ENCODE data around the gene NSMF. TPM values are rescaled to one million over a fixed set of nuclear protein-coding genes. Genes with fewer than 3 reads are reported as not detected.

Gene NSMF
- total RNA-seq, 1 experiment from 2014 or later = 36.4 TPM

GRCh38 chr9:137441935-137442321 lies 17.2 kb downstream of the NSMF start:
- H3K27me3 ChIP-seq (ENCODE audit: low read length) = no peaks in the 10 kb centered on the region
- no peaks in the 10 kb centered on the region for H3K9me3 ChIP-seq (ENCODE audit: low read length)
- no peak overlapping the region for H3K4me3 ChIP-seq (ENCODE audit: low read length)
- H3K4me2 ChIP-seq (ENCODE audit: low read depth, low read length, poor library complexity, severe bottlenecking) = no peak overlapping the region
- no peaks in the 10 kb centered on the region for H3K79me2 ChIP-seq (ENCODE audit: low read length)
- no peak overlapping the region for H3K9ac ChIP-seq (ENCODE audit: low read length)
- H3K27ac ChIP-seq (ENCODE audit: low read length) = no peak overlapping the region
- no peaks in the 10 kb centered on the region for H3K36me3 ChIP-seq (ENCODE audit: insufficient read depth, low read length)
- H2AFZ ChIP-seq (ENCODE audit: low read length) = no peak overlapping the region
- peaks cover 6% of the 10 kb centered on the region; the same call in 1 of the 2 replicates for H4K20me1 ChIP-seq (ENCODE audit: insufficient read depth, low read depth, low read length)
- no peaks in the 10 kb centered on the region for H3K9me2 ChIP-seq (replicated peaks; ENCODE audit: insufficient read depth, low read length)
- peaks cover 11% of the 10 kb centered on the region for H3K4me1 ChIP-seq (ENCODE audit: low read length)
- DNase-seq = no peak

- no peaks in the 10 kb centered on the region for H3K27me3 ChIP-seq (ENCODE audit: low read length)
- peak; percentile 60 for DNase-seq
Measured at GRCh38 chr9:137441289-137441934, 17.7 kb downstream of the NSMF start, which contains the start of gene ENTPD8. Gene ENTPD8 (minus strand): TSS chr9:137441357. CDS start chr9:137438285, 3,072 bp downstream.

GRCh38 chr9:137439158-137439714 lies 19.9 kb downstream of the NSMF start:
- H3K27ac ChIP-seq (ENCODE audit: low read length) = no peak overlapping the region
- no peaks in the 10 kb centered on the region for H3K9me3 ChIP-seq (ENCODE audit: low read length)
- no peaks in the 10 kb centered on the region for H3K36me3 ChIP-seq (ENCODE audit: insufficient read depth, low read length)
- no peaks in the 10 kb centered on the region for H3K27me3 ChIP-seq (ENCODE audit: low read length)
- peaks cover 7% of the 10 kb centered on the region for H3K4me1 ChIP-seq (ENCODE audit: low read length)
- H2AFZ ChIP-seq (ENCODE audit: low read length) = no peak overlapping the region
- no peak for DNase-seq
- no peaks in the 10 kb centered on the region for H3K9me2 ChIP-seq (replicated peaks; ENCODE audit: insufficient read depth, low read length)
- no peaks in the 10 kb centered on the region for H4K20me1 ChIP-seq (ENCODE audit: insufficient read depth, low read depth, low read length)
- no peak overlapping the region for H3K9ac ChIP-seq (ENCODE audit: low read length)
- H3K79me2 ChIP-seq (ENCODE audit: low read length) = no peaks in the 10 kb centered on the region
- no peak overlapping the region for H3K4me3 ChIP-seq (ENCODE audit: low read length)
- H3K4me2 ChIP-seq (ENCODE audit: low read depth, low read length, poor library complexity, severe bottlenecking) = no peak overlapping the region

More at GRCh38 chr9:137441289-137441934, 17.7 kb downstream of the NSMF start, which contains the start of gene ENTPD8:
- Histone ChIP-seq H3K9me2 (replicated peaks; ENCODE audit: insufficient read depth, low read length) (no peaks in the 10 kb centered on the region), H3K79me2 (ENCODE audit: low read length) (no peaks in the 10 kb centered on the region), H3K27ac (ENCODE audit: low read length) (no peak within 1 kb of the TSS), H3K4me2 (ENCODE audit: low read depth, low read length, poor library complexity, severe bottlenecking) (no peak within 1 kb of the TSS), H3K36me3 (ENCODE audit: insufficient read depth, low read length) (no peaks in the 10 kb centered on the region), H3K4me3 (ENCODE audit: low read length) (no peak within 1 kb of the TSS), H3K9ac (ENCODE audit: low read length) (no peak within 1 kb of the TSS), H3K9me3 (ENCODE audit: low read length) (no peaks in the 10 kb centered on the region), H4K20me1 (ENCODE audit: insufficient read depth, low read depth, low read length) (peaks cover 6% of the 10 kb centered on the region; the same call in 1 of the 2 replicates), H2AFZ (ENCODE audit: low read length) (no peak within 1 kb of the TSS), H3K4me1 (ENCODE audit: low read length) (peaks cover 11% of the 10 kb centered on the region)

- H3K9me2 ChIP-seq (replicated peaks; ENCODE audit: insufficient read depth, low read length) = no peaks in the 10 kb centered on the region
- H3K4me1 ChIP-seq (ENCODE audit: low read length) = peaks cover 7% of the 10 kb centered on the region
- H4K20me1 ChIP-seq (ENCODE audit: insufficient read depth, low read depth, low read length) = no peaks in the 10 kb centered on the region
- no peaks in the 10 kb centered on the region for H3K36me3 ChIP-seq (ENCODE audit: insufficient read depth, low read length)
- no peaks in the 10 kb centered on the region for H3K9me3 ChIP-seq (ENCODE audit: low read length)
- H3K4me3 ChIP-seq (ENCODE audit: low read length) = no peak overlapping the region
- no peaks in the 10 kb centered on the region for H3K79me2 ChIP-seq (ENCODE audit: low read length)
- H3K27ac ChIP-seq (ENCODE audit: low read length) = no peak overlapping the region
- no peak overlapping the region for H2AFZ ChIP-seq (ENCODE audit: low read length)
- H3K4me2 ChIP-seq (ENCODE audit: low read depth, low read length, poor library complexity, severe bottlenecking) = no peak overlapping the region
- DNase-seq = no peak
- H3K9ac ChIP-seq (ENCODE audit: low read length) = no peak overlapping the region
- no peaks in the 10 kb centered on the region for H3K27me3 ChIP-seq (ENCODE audit: low read length)
Measured at GRCh38 chr9:137438591-137439157, 20.5 kb downstream of the NSMF start.

GRCh38 chr9:137437691-137438590 lies 21.2 kb downstream of the NSMF start:
- Histone ChIP-seq H3K36me3 (ENCODE audit: insufficient read depth, low read length) (no peaks in the 10 kb centered on the region), H3K9ac (ENCODE audit: low read length) (no peak overlapping the region), H3K27ac (ENCODE audit: low read length) (no peak overlapping the region), H4K20me1 (ENCODE audit: insufficient read depth, low read depth, low read length) (no peaks in the 10 kb centered on the region), H3K4me2 (ENCODE audit: low read depth, low read length, poor library complexity, severe bottlenecking) (no peak overlapping the region), H3K4me1 (ENCODE audit: low read length) (peaks cover 7% of the 10 kb centered on the region), H2AFZ (ENCODE audit: low read length) (no peak overlapping the region), H3K9me2 (replicated peaks; ENCODE audit: insufficient read depth, low read length) (no peaks in the 10 kb centered on the region), H3K27me3 (ENCODE audit: low read length) (no peaks in the 10 kb centered on the region), H3K9me3 (ENCODE audit: low read length) (no peaks in the 10 kb centered on the region), H3K79me2 (ENCODE audit: low read length) (no peaks in the 10 kb centered on the region), H3K4me3 (ENCODE audit: low read length) (no peak overlapping the region)
- DNase-seq = no peak

- Histone ChIP-seq H3K36me3 (ENCODE audit: insufficient read depth, low read length) (no peaks in the 10 kb centered on the region), H3K27me3 (ENCODE audit: low read length) (no peaks in the 10 kb centered on the region), H2AFZ (ENCODE audit: low read length) (no peak overlapping the region), H4K20me1 (ENCODE audit: insufficient read depth, low read depth, low read length) (no peaks in the 10 kb centered on the region), H3K9me3 (ENCODE audit: low read length) (no peaks in the 10 kb centered on the region), H3K4me1 (ENCODE audit: low read length) (peaks cover 4% of the 10 kb centered on the region), H3K27ac (ENCODE audit: low read length) (no peak overlapping the region), H3K9me2 (replicated peaks; ENCODE audit: insufficient read depth, low read length) (no peaks in the 10 kb centered on the region), H3K4me2 (ENCODE audit: low read depth, low read length, poor library complexity, severe bottlenecking) (no peak overlapping the region), H3K4me3 (ENCODE audit: low read length) (no peak overlapping the region), H3K9ac (ENCODE audit: low read length) (no peak overlapping the region), H3K79me2 (ENCODE audit: low read length) (no peaks in the 10 kb centered on the region)
- DNase-seq = no peak
Measured at GRCh38 chr9:137436761-137437600, 22.2 kb downstream of the NSMF start.

- no peak overlapping the region for H2AFZ ChIP-seq (ENCODE audit: low read length)
Measured at GRCh38 chr9:137435980-137436760, 23.0 kb downstream of the NSMF start.

More at GRCh38 chr9:137435980-137436760, 23.0 kb downstream of the NSMF start:
- Histone ChIP-seq H3K4me2 (ENCODE audit: low read depth, low read length, poor library complexity, severe bottlenecking) (no peak overlapping the region), H3K9me3 (ENCODE audit: low read length) (no peaks in the 10 kb centered on the region), H3K79me2 (ENCODE audit: low read length) (no peaks in the 10 kb centered on the region), H3K36me3 (ENCODE audit: insufficient read depth, low read length) (no peaks in the 10 kb centered on the region), H3K4me3 (ENCODE audit: low read length) (no peak overlapping the region), H3K4me1 (ENCODE audit: low read length) (no peaks in the 10 kb centered on the region), H3K27me3 (ENCODE audit: low read length) (no peaks in the 10 kb centered on the region), H3K9ac (ENCODE audit: low read length) (no peak overlapping the region), H3K9me2 (replicated peaks; ENCODE audit: insufficient read depth, low read length) (no peaks in the 10 kb centered on the region), H4K20me1 (ENCODE audit: insufficient read depth, low read depth, low read length) (no peaks in the 10 kb centered on the region), H3K27ac (ENCODE audit: low read length) (no peak overlapping the region)
- no peak for DNase-seq

Data from Karpas-422 (cell line).